ENCODE measurements around the gene PRDX2. TPM values are rescaled to one million over a fixed set of nuclear protein-coding genes. Genes with fewer than 3 reads are reported as not detected.

Gene PRDX2
- total RNA-seq, 2 experiments from 2014 or later: 251 to 262 TPM

- H3K4me1 Mint-ChIP-seq (ENCODE audit: low read depth): peaks cover 16% of the 10 kb centered on the region
Observed at GRCh38 chr19:12772323-12772722, 29.3 kb downstream of the PRDX2 start.

GRCh38 chr19:12770922-12771321 lies 30.7 kb downstream of the PRDX2 start:
- DNase-seq (no peak), ATAC-seq (no peak)
- H3K4me1 Mint-ChIP-seq (ENCODE audit: low read depth): peaks cover 13% of the 10 kb centered on the region
- H3K27me3 Mint-ChIP-seq: no peaks in the 10 kb centered on the region
- intact Hi-C loops (cut with micrococcal nuclease): no loop called here
- ChIA-PET CTCF (interaction anchor here (5.9 to 17.4 kb wide), 2 partner anchors 13 to 26 kb away, joined by 62 to 480 read pairs; partner anchors contain the start of genes JUNB, PRDX2 and THSD8), POLR2A (interaction anchor here (1.2 kb wide), 1 partner anchor 21 kb away, joined by 3 read pairs; the partner anchor contains the start of gene JUNB)
- no peaks in the 10 kb centered on the region for H3K9me3 Mint-ChIP-seq
- H3K36me3 Mint-ChIP-seq (ENCODE audit: low read depth): peaks cover 2% of the 10 kb centered on the region
- no peak for TF ChIP-seq CTCF (IDR thresholded peaks at IDR 0.05)
- H3K4me3 Mint-ChIP-seq: no peak overlapping the region
- H3K27ac Mint-ChIP-seq: no peak overlapping the region

More at GRCh38 chr19:12772323-12772722, 29.3 kb downstream of the PRDX2 start:
- H3K4me3 Mint-ChIP-seq: no peak overlapping the region
- no peak for ATAC-seq
- no peaks in the 10 kb centered on the region for H3K36me3 Mint-ChIP-seq (ENCODE audit: low read depth)
- no peaks in the 10 kb centered on the region for H3K27me3 Mint-ChIP-seq
- DNase-seq: no peak
- CTCF ChIA-PET: interaction anchor here (1.2 to 5.9 kb wide), 5 partner anchors 9 to 193 kb away, joined by 4 to 62 read pairs (median 5); partner anchors contain the start of genes PRDX2 and THSD8
- intact Hi-C loops (cut with micrococcal nuclease): no loop called here
- H3K27ac Mint-ChIP-seq: no peak overlapping the region
- POLR2A ChIA-PET: interaction anchor here (0.9 to 1.6 kb wide), 5 partner anchors 14 to 39 kb away, joined by 3 to 5 read pairs (median 3); partner anchors contain the start of genes GET3 and JUNB
- no peak for TF ChIP-seq CTCF (IDR thresholded peaks at IDR 0.05)
- H3K9me3 Mint-ChIP-seq: no peaks in the 10 kb centered on the region

- ATAC-seq (peak; percentile 91), DNase-seq (peak; percentile 84)
- POLR2A ChIA-PET: interaction anchor here (0.8 kb wide), 1 partner anchor 25 kb away, joined by 4 read pairs; no protein-coding TSS in a partner anchor
- Mint-ChIP-seq H3K4me1 (ENCODE audit: low read depth) (peaks cover 12% of the 10 kb centered on the region), H3K36me3 (ENCODE audit: low read depth) (peaks cover 2% of the 10 kb centered on the region), H3K9me3 (no peaks in the 10 kb centered on the region), H3K4me3 (peak overlapping the region; percentile 49), H3K27me3 (no peaks in the 10 kb centered on the region), H3K27ac (no peak overlapping the region)
- intact Hi-C loops (cut with micrococcal nuclease): no loop called here
- CTCF ChIA-PET: interaction anchor here (0.6 to 17.4 kb wide), 5 partner anchors 9 to 78 kb away, joined by 3 to 480 read pairs (median 10); partner anchors contain the start of genes JUNB, PRDX2, RNASEH2A and THSD8
- TF ChIP-seq CTCF (IDR thresholded peaks at IDR 0.05): no peak
Observed at GRCh38 chr19:12769689-12770088, 31.9 kb downstream of the PRDX2 start.

GRCh38 chr19:12767666-12768065 lies 33.9 kb downstream of the PRDX2 start:
- H3K27ac Mint-ChIP-seq: no peak overlapping the region
- no peaks in the 10 kb centered on the region for H3K9me3 Mint-ChIP-seq
- H3K36me3 Mint-ChIP-seq (ENCODE audit: low read depth): peaks cover 2% of the 10 kb centered on the region
- no peak for TF ChIP-seq CTCF (IDR thresholded peaks at IDR 0.05)
- no peak for ATAC-seq
- no peak overlapping the region for H3K4me3 Mint-ChIP-seq
- no peak for DNase-seq
- ChIA-PET CTCF (interaction anchor here (1.0 to 17.4 kb wide), 6 partner anchors 10 to 109 kb away, joined by 3 to 480 read pairs (median 21); partner anchors contain the start of genes JUNB, PRDX2 and THSD8), POLR2A (interaction anchor here (0.6 to 0.8 kb wide), 4 partner anchors 11 to 29 kb away, joined by 3 read pairs; partner anchors contain the start of gene JUNB)
- peaks cover 3% of the 10 kb centered on the region for H3K4me1 Mint-ChIP-seq (ENCODE audit: low read depth)
- intact Hi-C loops (cut with micrococcal nuclease): no loop called here
- H3K27me3 Mint-ChIP-seq: no peaks in the 10 kb centered on the region

GRCh38 chr19:12767150-12767549 lies 34.5 kb downstream of the PRDX2 start:
- no peak for DNase-seq
- Mint-ChIP-seq H3K27ac (no peak overlapping the region), H3K4me1 (ENCODE audit: low read depth) (peaks cover 3% of the 10 kb centered on the region), H3K27me3 (no peaks in the 10 kb centered on the region), H3K36me3 (ENCODE audit: low read depth) (peaks cover 2% of the 10 kb centered on the region), H3K4me3 (no peak overlapping the region), H3K9me3 (no peaks in the 10 kb centered on the region)
- TF ChIP-seq CTCF (IDR thresholded peaks at IDR 0.05): no peak
- POLR2A ChIA-PET: interaction anchor here (0.6 to 3.0 kb wide), 5 partner anchors 11 to 35 kb away, joined by 3 to 9 read pairs (median 3); partner anchors contain the start of genes JUNB, PRDX2 and THSD8
- intact Hi-C loops (cut with micrococcal nuclease): no loop called here
- no peak for ATAC-seq
- CTCF ChIA-PET: interaction anchor here (1.0 to 17.4 kb wide), 9 partner anchors 10 to 110 kb away, joined by 3 to 480 read pairs (median 5); partner anchors contain the start of genes JUNB, PRDX2, RTBDN and THSD8

All from activated CD8-positive, alpha-beta T cell treated with anti-CD3 and anti-CD28 coated beads for 36 hours (primary cell).